WI38 (cell line): ENCODE data around the gene SEMA6A.

Experiments used
- H3K4me3 ChIP-seq: 2 replicates; pipeline ENCODE4 v1.5.1; 2011; ENCODE audit warnings: low read depth, mild to moderate bottlenecking, control low read depth, low read length
- TF ChIP-seq, protein P1 (sequence below): IDR thresholded peaks from 2 replicates; pipeline ENCODE4 v1.5.1; 2012; ENCODE audit warnings: low read depth, mild to moderate bottlenecking, control low read depth, low read length

SEMA6A gene

DNA sequence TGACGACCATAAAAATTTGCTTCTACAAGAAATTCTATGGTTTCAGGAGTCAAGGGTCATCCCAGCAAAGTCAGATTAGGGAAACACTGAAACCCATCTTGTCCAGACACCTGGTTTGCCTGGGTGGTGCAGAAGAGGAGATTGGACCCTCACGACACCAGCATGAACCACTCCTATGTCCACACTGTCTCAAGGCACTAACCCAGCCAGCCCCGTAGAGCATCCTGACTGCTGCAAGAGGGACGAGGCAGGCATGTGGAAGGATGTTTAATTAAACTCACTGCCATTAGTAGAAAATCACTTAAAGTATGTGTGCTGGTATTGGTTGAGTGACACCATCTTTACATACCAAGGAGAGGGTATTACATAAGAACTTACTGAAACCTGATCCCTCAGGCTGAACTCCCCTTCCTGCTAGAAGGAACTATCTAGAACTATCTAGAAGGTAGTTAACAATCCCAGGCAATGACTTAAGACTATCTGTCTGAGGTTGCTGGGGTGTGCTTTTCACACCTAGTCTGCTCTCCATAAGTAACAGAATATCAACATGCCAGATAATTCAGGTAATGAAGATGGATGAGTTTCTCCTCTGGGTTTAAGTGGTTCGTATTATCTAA, 93.6 kb downstream of the SEMA6A start:
- H3K4me3 ChIP-seq: no peak overlapping the region
- TF ChIP-seq, protein P1, sequence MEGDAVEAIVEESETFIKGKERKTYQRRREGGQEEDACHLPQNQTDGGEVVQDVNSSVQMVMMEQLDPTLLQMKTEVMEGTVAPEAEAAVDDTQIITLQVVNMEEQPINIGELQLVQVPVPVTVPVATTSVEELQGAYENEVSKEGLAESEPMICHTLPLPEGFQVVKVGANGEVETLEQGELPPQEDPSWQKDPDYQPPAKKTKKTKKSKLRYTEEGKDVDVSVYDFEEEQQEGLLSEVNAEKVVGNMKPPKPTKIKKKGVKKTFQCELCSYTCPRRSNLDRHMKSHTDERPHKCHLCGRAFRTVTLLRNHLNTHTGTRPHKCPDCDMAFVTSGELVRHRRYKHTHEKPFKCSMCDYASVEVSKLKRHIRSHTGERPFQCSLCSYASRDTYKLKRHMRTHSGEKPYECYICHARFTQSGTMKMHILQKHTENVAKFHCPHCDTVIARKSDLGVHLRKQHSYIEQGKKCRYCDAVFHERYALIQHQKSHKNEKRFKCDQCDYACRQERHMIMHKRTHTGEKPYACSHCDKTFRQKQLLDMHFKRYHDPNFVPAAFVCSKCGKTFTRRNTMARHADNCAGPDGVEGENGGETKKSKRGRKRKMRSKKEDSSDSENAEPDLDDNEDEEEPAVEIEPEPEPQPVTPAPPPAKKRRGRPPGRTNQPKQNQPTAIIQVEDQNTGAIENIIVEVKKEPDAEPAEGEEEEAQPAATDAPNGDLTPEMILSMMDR: no peak

DNA sequence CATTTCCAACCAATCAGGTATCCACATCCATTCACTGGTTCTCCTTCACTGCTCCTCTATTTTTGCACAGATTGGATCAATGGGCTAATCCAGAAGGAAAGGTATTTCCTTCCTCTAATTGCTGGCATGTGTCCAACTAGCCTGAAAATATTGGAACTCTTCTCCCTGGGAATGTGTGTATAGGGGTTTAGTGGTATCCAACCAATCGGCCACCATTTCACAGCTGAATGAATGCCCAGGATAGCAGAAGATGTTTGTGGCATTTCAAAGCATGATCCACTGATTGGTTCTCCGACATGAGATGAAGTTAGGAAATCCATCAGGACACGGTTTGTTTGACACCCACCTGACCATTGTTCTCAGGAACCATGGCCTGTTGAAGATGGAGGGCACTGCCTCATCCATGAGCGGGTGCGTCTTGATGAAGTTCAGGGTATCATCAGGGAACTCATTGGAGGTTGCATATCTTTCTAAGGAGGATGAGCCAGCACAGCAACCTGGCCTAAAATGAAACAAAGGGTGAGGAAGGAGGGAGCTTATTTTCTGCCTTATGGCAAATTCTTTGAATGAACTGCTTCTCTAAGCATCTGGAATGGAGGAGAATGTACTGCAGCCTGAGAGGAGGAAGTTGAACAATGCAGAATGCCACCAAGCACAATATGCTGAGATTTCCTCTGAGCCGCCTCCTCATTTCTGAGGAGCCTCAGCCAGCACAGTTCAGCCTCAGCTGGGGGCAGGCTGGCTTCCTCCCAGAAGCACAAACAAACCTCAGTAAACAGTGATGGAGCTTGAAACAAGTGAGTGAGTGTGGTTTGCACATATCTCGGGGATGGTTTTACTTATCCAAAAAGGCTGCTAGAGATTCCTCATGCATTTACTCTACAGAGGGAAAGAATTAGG, 94.6 kb downstream of the SEMA6A start:
- H3K4me3 ChIP-seq: no peak overlapping the region
- TF ChIP-seq, protein P1: no peak

DNA sequence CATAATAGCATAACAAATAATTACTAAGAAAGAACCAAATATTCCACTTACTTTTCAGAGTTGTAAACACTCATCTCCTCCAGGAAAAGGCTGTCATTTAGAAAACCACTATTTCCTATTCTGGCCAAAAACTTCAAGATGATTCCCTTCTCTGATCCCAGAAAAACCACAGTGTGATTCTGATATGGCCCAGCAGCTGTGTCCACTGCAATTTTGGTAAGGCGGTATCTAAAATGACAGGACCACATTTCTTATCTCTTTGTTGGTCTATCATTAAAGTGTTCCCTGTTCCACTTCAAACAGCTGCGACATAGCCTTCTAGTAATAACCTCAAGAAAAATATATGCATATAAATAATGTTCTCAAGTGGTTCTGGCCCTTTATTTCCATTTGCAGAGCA, 96.1 kb downstream of the SEMA6A start:
- TF ChIP-seq, protein P1: no peak
- H3K4me3 ChIP-seq: no peak overlapping the region

DNA sequence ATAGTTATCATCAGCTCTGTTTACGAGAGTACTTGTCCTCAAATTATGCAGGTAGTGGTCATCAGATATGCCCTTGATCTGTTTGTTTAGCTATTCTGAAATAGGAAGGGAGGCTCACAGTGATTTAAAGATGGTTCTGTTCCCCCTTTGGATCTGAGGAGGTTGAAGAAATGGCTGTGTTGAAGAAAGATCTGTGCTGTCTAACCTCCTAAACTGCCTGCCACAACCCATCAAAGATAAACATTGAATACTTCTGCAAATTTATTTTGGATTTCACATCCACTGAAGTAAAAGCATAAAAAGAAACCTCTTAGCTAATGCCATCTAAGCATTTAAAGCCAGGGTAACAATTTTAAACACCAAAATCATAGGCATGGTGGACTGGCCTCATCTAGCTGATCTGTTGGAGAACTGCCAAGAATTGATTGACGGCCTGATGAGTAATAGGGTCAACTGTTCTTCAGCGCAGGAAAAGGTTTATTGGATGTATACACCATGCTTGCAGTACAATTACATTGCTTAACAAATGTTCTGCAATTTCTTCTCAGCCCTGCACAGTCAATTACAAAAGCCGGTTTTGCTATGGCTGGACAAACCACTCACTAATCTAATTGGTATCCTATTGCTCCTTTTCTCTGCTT, 97.6 kb downstream of the SEMA6A start:
- no peak overlapping the region for H3K4me3 ChIP-seq
- TF ChIP-seq, protein P1: no peak

DNA sequence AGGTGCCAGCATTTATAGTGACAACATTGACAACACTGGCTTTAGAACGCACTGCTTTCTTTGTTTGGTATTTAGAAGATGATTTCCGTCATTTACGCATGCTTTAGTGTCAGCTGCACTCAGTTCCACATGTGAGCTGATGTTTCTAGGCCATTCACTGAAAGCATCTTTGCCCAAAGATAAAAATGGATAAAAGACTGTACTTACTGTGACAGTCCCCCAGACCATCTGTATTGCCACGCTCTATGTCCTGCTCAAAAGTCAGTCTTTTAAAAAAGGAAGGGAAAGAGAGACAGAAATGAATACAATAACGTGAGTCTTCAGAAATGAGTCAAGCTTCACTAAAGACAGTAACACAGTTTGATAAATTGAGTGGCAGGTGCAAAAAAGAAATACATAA, 99.3 kb downstream of the SEMA6A start:
- TF ChIP-seq, protein P1: no peak
- no peak overlapping the region for H3K4me3 ChIP-seq

DNA sequence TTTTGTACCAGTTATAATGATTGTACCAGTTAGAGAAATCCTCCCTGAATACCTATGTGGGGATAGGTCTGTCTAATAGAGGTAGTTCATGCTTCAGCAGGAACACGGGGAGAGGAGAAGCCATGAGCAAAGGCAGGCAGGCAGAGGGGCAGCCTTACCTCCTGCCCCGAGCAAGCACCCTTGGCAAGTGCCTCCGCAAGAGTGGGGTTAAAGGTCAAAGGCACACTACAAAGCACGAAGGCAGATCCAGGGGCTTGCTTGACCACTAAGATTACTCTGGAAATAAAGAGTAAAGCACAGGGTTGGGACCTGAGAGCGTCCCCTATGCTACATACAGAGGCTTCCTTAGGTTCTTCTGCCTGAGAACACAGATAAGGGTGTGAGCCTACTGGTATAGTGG, 100.9 kb downstream of the SEMA6A start:
- H3K4me3 ChIP-seq: no peak overlapping the region
- TF ChIP-seq, protein P1: no peak

DNA sequence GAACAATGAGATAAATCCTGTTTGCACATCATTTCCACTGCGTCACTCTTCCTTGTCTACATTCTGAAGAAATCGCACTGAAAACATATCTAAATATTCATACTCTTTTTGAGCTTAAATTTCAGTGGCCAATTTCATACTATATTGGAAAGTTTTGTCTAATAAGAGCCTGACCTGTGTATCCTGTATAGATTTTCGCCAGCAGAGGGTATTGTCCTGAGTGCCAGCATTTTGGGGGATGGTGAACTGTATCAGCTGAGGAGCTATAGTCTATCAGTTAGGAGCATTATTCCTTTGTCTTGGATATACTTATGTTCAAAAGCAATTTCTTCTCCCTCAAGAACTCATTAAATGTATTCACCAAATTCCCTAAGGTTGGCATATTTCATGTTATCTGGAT, 102.3 kb downstream of the SEMA6A start:
- TF ChIP-seq, protein P1: no peak
- H3K4me3 ChIP-seq: no peak overlapping the region
